ENCODE measurements around the gene FOXA1. TPM values are rescaled to one million over a fixed set of nuclear protein-coding genes. Genes with fewer than 3 reads are reported as not detected.

FOXA1 gene
- total RNA-seq, 1 experiment from 2014 or later: 11.2 TPM

- no peak overlapping the region for H3K27ac Mint-ChIP-seq (ENCODE audit: low read depth, unreplicated experiment)
- CTCF ChIA-PET: interaction anchor here (0.5 to 5.7 kb wide), 3 partner anchors 67 to 383 kb away, joined by 3 to 46 read pairs (median 5); no protein-coding TSS in a partner anchor
- H3K27me3 Mint-ChIP-seq (ENCODE audit: insufficient read depth, unreplicated experiment): no peaks in the 10 kb centered on the region
These were observed 3.9 kb upstream of the FOXA1 start for GRCh38 chr14:37598747-37599506.

GRCh38 chr14:37597914-37598746, 3.1 kb upstream of the FOXA1 start:
- intact Hi-C loops (cut with micrococcal nuclease): loop anchor here (10.0 kb wide), 1 partner anchor 107 kb away; no protein-coding TSS in a partner anchor
- H3K9me3 Mint-ChIP-seq (ENCODE audit: unreplicated experiment): no peaks in the 10 kb centered on the region
- no peak for DNase-seq (ENCODE audit: unreplicated experiment)
- BruUV-seq (replicated peaks): no TSS peak
- H3K27ac Mint-ChIP-seq (ENCODE audit: low read depth, unreplicated experiment): no peak overlapping the region
- TF ChIP-seq, protein P1, sequence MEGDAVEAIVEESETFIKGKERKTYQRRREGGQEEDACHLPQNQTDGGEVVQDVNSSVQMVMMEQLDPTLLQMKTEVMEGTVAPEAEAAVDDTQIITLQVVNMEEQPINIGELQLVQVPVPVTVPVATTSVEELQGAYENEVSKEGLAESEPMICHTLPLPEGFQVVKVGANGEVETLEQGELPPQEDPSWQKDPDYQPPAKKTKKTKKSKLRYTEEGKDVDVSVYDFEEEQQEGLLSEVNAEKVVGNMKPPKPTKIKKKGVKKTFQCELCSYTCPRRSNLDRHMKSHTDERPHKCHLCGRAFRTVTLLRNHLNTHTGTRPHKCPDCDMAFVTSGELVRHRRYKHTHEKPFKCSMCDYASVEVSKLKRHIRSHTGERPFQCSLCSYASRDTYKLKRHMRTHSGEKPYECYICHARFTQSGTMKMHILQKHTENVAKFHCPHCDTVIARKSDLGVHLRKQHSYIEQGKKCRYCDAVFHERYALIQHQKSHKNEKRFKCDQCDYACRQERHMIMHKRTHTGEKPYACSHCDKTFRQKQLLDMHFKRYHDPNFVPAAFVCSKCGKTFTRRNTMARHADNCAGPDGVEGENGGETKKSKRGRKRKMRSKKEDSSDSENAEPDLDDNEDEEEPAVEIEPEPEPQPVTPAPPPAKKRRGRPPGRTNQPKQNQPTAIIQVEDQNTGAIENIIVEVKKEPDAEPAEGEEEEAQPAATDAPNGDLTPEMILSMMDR (IDR thresholded peaks at IDR 0.05; ENCODE audit: unreplicated experiment): no peak
- H3K4me1 Mint-ChIP-seq (ENCODE audit: insufficient read depth, unreplicated experiment): peaks cover 7% of the 10 kb centered on the region
- H3K4me3 Mint-ChIP-seq (ENCODE audit: unreplicated experiment): no peak overlapping the region
- peaks cover 6% of the 10 kb centered on the region for H3K36me3 Mint-ChIP-seq (ENCODE audit: insufficient read depth, unreplicated experiment)
- ChIA-PET CTCF (interaction anchor here (0.6 to 5.7 kb wide), 3 partner anchors 28 to 366 kb away, joined by 3 to 46 read pairs (median 4); no protein-coding TSS in a partner anchor), POLR2A (interaction anchor here (0.6 to 1.5 kb wide), 2 partner anchors 26 to 664 kb away, joined by 4 read pairs; no protein-coding TSS in a partner anchor)
- H3K27me3 Mint-ChIP-seq (ENCODE audit: insufficient read depth, unreplicated experiment): no peaks in the 10 kb centered on the region

More at GRCh38 chr14:37598747-37599506, 3.9 kb upstream of the FOXA1 start:
- intact Hi-C loops (cut with micrococcal nuclease): loop anchor here (10.0 kb wide), 1 partner anchor 106 kb away; no protein-coding TSS in a partner anchor
- TF ChIP-seq, protein P1 (IDR thresholded peaks at IDR 0.05; ENCODE audit: unreplicated experiment): no peak
- no peak overlapping the region for H3K4me3 Mint-ChIP-seq (ENCODE audit: unreplicated experiment)
- H3K9me3 Mint-ChIP-seq (ENCODE audit: unreplicated experiment): no peaks in the 10 kb centered on the region
- no peak for DNase-seq (ENCODE audit: unreplicated experiment)
- H3K36me3 Mint-ChIP-seq (ENCODE audit: insufficient read depth, unreplicated experiment): peaks cover 6% of the 10 kb centered on the region
- H3K4me1 Mint-ChIP-seq (ENCODE audit: insufficient read depth, unreplicated experiment): peaks cover 4% of the 10 kb centered on the region
- BruUV-seq (replicated peaks): no TSS peak
- POLR2A ChIA-PET: no interaction called here

DNA sequence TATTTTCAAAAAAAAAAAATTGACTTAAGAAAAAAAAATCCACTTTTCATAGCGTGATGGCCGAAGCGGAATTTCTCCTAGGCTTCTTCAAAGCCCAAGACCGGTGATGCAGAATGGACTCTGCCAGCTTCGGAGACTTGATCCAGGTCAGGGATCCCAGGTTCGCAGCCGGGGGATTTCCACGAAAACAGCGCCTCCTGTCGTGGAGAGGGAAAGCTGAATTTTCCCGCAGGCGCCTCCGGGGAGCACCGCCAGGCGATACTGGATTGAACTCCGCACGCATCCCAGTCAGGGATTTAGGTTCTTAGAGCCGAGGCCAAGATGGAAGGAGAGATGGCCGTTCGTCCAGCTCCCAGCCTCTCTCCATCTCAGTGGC, 2.5 kb upstream of the FOXA1 start:
- ChIA-PET POLR2A (interaction anchor here (0.6 to 1.5 kb wide), 2 partner anchors 26 to 664 kb away, joined by 4 read pairs; no protein-coding TSS in a partner anchor), CTCF (interaction anchor here (0.6 to 5.7 kb wide), 4 partner anchors 28 to 365 kb away, joined by 3 to 46 read pairs (median 4); no protein-coding TSS in a partner anchor)
- intact Hi-C loops (cut with micrococcal nuclease): loop anchor here (10.0 kb wide), 1 partner anchor 107 kb away; no protein-coding TSS in a partner anchor
- Mint-ChIP-seq H3K27me3 (ENCODE audit: insufficient read depth, unreplicated experiment) (no peaks in the 10 kb centered on the region), H3K4me1 (ENCODE audit: insufficient read depth, unreplicated experiment) (peaks cover 7% of the 10 kb centered on the region), H3K36me3 (ENCODE audit: insufficient read depth, unreplicated experiment) (peaks cover 6% of the 10 kb centered on the region), H3K4me3 (ENCODE audit: unreplicated experiment) (no peak overlapping the region), H3K27ac (ENCODE audit: low read depth, unreplicated experiment) (no peak overlapping the region), H3K9me3 (ENCODE audit: unreplicated experiment) (no peaks in the 10 kb centered on the region)
- TF ChIP-seq, protein P1 (IDR thresholded peaks at IDR 0.05; ENCODE audit: unreplicated experiment): no peak
- no peak for DNase-seq (ENCODE audit: unreplicated experiment)
- no TSS peak for BruUV-seq (replicated peaks)
